ENCODE data around the gene ATAD2B.
"Not testable (repeated sequence)": the region's sequence is repeated elsewhere in the genome, so short reads cannot be mapped to it uniquely, and the experiment has no call there.

ATAD2B gene

DNA sequence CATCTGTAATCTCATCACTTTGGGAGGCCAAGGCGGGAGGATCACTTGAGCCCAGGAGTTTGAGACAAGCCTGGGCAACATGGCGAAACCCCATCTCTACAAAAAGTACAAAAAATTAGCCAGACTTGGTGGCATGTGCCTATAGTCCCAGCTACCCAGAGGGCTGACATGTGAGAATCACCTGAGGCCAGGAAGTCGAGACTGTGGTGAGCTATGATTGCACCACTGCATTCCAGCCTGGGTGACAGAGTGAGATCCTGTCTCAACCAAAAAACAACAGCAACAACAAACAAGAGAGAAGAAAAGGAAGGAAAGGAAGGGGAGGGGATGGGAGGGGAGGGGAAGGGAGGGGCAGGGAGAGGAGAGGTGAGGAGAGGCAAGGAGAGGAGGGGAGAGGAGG lies 203.9 kb downstream of the ATAD2B start:
- DNase-seq, result not testable (repeated sequence)

DNA sequence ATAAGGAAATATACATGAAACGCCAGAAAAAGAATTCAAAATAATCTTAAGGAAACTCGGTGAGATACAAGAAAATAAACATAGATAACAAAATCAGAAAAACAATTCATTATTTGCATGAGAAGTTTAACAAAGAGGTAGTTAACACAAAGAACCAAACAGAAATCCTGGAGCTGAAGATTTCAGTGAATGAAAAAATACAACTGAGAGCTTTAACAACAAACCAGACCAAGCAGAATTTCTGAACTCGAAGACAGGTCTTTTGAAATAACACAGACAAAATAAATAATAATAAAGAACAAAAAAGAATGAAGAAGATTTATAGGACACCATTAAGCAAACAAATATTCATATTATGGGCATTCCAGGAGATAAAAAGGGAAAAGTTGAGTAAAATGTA lies 204.7 kb downstream of the ATAD2B start:
- DNase-seq, result no peak

DNA sequence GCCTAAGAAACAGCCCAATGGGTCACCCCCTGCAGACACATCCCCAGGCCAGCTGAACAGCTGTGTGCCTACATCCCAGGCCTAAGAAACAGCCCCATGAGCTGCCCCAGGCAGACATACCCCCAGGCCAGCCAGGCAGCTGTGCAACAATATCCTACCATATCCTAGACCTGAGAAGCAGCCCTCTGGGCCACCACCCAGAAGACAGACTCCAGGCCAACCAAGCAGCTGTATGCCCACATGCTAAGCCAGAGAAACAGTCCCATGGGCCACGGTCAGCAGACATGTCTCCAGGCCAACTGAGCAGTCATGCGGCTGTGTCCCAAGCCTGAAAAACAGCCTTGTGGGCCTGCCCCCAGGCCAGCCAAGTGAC lies 205.5 kb downstream of the ATAD2B start:
- no peak for DNase-seq

DNA sequence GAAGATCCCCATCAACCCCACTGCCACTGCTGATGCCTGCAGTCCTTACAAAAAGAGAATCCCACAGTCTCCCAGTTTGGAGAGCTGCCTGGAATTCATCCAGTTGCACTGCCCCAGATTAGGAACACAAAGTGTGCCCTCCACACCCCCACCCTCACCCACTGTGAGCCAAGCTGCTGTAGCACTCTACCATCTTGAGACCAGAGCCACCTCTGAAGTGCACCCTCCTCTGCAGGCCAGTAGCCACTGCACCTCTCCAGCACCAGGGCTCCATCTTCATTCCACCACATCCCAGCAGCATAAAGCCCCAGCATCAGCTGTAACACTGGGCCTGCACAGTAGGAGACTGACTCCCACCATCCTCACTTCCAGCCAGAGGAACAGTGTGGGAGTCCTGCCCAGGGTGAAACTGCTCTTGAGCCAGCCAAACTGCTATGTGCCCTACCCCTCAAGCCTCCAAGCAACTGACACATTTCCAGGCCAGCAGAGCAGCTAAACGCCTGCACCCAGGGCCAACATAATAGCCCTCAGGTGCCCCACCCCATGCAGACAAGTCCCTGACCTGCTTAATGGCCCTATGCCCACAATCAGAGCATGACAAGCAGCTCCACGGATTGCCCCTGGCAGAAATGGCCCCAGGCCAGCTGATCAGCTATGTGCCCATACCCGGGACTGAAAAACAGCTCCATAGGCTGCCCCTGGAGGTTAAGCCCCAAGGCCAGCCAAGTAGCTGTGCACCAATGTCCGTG lies 206.0 kb downstream of the ATAD2B start:
- DNase-seq, result no peak

DNA sequence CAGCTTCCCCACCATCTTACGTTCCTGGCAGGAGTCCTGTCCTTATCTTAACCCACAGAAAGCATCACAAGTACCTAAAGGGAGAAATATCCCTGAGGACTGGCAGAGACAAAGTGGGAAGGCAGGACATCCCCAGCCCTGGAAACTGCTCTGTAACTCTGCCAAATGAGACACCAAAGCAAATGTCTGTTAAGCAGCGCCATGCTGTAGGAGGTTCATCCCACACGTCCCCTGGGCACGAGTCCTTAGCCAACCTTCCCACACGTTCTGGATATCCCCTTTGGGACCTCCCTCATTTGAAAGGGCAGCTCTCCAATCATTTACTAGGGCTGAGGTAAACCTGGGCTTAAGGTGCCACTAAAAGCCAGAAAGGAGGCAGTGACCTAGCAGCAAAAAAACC lies 207.2 kb downstream of the ATAD2B start:
- DNase-seq, result no peak

DNA sequence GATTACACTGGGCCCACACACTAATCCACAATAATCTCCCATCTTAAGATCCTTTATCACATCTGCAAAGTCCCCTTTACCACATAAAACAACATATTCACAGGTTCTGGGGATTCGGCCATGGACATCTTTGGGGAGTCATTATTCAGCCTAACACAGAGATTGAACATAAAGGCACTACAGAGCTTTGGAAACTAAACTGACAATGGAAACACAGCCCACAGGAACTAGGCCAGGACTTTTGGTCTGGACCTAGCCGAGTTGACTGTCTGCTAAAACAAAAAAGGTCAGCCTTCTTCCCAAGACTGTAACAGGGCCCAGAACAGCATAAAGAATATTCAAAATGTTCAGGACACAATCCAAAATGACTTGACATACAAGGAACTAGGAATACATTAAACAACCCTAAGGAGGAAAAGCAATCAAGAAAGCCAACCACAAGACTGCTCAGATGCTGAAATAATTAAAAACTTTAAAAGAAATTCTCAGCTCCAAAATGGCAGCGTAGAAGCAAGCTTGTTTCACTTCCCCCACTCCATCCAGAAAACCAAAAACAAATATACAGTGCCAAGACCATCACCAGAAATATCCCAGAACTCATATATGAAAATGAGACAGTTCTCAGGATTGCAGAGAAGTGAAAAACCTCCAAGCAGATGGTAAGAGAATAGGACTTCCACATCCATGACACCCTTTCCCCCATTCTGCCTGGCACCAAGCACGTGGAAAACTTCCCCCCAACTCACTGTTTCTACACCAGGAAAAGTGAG lies 207.8 kb downstream of the ATAD2B start:
- no peak for DNase-seq

DNA sequence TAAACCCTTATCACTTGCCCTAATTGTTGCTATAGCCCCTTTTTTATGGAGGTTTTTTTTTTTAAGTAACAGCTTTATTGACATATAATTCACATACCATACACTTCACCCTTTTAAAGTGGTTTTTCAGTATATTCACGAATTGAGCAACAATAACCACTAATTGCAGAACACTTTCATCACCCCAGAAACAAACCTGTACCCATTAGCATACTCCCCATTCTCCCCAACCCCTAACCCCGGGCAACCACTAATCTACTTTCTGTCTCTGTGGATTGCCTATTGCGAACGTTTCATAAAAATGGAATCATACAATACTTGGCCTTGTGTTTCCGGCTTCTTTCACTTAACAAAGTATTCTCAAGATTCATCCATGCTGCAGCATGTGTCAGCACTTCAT lies 213.6 kb downstream of the ATAD2B start:
- DNase-seq, result no peak

DNA sequence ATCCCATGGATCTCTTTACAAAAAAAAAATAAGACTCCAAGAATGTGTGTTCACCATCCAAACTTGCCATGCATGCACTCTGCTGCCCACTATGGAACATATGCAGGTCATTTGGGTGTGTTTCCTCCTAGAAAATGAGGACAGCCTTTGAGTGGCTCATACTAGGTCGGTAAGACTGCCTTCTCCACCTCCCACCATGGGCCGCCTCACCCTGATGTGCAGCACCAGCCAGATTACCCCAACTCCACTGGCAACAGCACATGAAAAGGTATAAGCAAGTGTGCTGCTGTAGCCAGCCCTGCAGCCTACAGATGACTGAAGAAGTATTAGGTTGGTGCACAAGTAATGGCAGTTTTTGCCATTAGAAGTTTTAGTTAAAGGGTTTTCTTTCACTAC lies 214.2 kb downstream of the ATAD2B start:
- DNase-seq, result no peak

DNA sequence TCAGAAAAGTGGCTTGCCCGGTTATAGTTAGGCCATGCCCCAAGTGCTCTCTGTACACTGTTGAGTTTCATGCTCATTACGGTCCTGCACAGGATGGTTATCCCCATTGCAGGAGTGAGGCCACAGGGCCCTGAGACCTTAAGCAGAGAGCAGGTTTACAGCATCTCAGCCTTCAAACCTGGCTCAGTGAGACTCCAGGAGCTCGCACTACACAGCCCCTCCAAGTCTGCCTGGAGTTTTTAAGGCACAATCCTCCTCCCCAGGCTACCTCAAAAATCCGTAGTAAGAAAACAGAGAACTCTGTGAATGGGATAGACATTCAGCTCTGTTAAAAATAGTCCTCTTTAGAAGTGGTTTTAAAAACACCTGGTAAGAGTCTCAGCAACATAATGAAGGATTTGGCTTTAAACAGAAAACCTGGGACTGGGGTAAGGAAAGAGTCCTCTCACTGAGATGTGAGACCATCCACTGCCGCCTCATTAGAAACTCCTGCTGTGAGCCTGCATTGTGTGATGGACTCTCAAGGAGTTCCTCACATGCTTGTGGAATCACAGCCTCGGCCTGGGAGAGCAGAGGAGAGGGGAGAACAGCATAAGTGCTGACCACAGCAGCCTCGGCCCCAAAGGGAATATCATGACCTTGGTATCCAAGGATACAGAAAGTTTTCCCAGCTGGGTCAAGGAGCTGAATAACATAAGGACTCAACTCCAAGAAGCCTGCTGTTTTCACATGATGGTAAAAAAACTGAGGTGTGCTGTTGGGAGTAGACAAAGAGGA lies 214.8 kb downstream of the ATAD2B start:
- no peak for DNase-seq

DNA sequence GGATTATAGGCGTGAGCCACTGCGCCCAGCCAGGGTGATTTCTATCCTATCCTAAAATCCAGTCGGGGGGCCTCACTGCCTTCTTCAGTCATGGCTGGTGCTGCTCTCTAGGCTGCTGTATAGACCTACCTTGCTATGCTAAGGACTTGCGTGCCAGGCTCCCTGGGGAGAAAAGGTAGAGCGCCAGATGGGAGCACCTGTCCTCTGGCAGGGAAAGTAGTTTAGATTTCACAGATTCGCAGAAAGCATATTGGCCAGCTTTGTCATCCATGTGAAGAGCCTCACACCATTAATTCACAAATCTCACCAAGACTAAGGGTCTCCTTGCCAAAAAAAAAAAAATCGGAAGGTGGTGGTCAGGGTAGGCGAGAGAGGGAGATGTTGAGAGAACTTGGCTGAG lies 217.6 kb downstream of the ATAD2B start:
- DNase-seq, result no peak

DNA sequence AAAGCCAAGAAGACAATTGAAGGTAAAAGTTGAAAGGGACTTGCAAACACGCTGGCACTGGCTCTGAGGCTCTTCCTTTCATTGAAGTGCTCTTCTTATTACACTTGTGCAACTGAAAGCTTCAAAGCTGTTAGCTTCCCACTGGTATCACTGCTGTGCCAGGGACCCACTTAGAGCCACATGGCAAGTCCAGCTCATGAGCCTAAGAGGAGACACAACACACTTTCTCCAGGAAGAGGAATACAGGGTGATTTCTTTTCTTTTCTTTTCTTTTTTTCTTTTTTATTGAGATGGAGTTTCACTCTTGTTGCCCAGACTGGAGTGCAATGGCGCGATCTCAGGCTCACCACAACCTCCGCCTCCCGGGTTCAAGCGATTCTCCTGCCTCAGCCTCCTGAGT lies 218.2 kb downstream of the ATAD2B start:
- no peak for DNase-seq

DNA sequence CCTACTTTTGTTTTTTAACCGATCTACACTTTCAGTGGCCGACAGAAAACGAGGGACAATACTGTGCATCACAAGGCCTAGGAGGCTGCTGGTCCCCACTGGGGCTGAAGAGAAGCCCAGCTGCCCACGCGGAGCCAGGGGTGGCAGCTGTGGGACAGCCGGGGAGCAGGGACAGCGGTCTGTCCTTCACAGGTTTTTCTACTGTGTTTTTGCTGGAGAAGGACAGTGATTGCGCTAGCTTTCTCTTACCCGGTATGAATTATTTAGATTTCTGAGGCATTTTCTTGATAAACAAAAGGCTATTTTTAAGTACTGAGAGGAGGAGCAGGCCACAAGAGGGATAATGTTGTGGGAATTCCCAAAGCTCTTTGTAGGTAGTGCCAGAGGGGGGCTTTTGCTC lies 219.8 kb downstream of the ATAD2B start:
- no peak for DNase-seq

DNA sequence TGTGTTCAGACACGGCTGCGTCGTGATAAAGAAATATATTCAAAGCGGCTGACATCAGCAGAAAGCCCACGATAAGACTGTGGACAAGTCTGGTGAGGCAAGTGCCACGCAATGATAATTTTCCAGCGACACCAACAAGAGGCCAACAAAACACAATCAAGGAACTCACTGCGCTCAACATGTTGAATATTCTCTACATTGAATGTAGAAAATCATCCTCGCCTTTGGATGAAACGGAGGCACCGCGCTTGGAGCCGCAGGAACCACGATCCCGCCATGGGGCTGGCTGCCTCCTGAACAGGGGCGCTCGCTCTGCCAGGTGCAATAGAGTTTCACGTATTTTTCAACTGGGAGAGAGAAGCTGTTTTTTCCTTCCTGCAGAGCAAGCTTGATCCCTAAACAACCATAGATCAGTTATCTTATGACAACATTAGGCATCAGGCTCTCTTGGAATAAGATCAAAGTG lies 220.3 kb downstream of the ATAD2B start:
- no peak for DNase-seq

DNA sequence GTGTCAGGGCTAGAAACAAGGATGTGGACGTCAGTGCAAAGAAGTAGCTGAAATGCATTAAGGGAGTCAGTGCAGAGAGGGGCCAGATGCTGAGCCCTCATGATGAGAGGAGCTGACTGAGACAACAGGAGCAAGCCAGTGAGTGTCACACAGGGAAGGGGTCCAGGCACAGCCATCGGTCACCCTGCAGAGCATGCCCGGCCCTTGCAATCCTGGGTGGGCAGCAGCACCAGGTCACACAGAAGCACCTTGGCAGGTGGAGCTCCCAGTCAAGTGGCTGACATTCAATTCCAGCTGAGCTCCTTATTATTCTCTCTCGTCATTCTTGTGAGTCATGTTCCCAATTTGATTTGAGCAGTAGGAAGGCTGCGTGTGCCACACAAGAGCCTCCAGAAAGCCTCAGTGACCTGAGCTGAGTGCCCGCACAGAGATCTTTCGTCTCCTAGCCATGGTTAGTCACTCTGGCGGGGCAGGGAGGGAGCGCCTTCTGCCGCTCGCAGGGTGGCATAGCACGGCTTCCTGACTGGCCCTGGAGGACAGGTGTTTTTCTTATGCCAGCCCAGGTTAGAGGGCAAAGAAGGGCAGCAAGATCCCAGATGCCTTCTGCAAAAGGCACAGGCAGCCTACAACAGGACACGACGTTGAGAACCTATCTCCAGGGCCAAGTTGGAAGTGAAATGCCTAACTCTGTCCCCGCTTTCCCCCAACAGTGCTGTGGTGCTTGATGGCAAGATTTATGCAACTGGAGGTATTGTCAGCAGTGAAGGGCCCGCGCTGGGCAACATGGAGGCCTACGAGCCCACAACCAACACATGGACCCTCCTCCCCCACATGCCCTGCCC lies 220.9 kb downstream of the ATAD2B start:
- DNase-seq, result no peak

DNA sequence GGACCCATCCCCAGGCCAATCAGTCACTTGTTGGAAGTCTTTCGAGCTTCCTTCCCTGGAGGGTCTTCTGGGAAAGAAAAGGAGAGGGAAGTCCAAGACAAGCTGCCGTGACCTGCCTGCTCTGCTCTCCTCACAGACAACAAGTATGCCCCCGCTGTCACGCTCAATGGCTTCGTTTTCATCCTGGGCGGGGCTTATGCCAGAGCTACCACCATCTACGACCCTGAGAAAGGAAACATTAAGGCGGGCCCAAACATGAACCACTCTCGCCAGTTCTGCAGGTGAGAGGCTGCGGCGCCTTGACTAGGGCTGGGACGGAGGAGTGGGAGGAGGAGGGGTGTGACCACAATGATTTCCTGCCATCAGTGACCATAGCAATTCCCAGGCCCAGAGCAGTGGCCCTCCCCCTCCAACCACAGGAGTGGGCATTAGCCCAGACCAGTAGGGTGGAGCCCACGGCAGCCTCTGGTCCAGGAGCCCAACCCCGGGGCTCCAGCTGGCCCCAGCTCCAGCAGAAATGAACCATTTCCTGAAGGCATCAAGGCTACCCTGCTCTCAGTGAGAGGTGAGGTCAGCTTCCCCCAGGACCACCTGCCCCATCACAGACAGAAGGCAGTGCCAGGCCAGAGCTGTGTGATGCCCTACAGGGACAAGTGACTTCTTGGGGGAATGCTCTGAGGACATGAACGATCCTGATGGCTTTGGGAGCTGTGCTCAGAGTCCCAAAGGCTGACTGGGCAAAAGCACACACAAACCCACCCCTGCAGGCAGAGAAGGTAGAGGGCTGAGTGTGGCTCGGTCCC lies 223.1 kb downstream of the ATAD2B start:
- no peak for DNase-seq

DNA sequence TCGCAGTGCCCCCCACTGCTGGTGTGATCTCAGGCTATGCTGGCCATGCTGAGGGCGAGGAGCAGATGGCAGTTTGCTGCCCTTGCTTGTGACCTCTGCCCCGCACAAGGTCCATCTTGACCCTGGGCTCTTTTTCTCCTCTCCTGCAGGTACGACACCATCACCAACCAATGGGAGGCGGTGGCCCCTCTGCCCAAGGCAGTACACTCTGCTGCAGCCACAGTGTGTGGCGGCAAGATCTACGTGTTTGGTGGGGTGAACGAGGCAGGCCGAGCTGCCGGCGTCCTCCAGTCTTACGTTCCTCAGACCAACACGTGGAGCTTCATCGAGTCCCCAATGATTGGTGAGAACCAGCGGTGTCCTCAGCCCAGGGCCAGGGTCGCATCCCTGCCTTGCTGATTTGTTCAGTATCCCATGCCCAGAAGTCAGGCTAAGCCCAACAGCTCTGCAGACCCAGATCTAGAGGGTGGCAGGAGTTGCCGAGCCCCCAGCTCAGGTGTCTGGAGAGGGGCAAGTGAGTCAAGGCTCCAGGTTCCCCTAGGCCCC lies 223.8 kb downstream of the ATAD2B start:
- no peak for DNase-seq

DNA sequence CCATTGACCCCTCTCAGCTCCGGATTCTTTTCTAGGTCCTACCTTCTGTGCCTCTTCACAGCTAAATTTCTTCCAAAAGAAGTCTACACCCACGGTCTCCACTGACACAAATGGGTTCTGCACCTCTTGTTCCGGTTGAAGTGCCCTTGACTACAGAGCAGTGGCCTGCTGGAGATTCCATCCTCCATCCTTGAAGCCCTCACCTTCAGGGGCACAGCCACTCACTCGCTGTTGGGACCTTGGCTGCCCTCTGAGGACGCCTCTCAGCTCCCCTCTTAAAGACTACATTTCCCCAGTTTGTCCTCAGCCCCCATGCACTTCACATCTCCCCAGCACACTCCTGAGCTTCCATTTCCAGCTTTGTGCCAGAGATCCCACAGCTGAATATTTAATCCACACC lies 226.3 kb downstream of the ATAD2B start:
- no peak for DNase-seq

DNA sequence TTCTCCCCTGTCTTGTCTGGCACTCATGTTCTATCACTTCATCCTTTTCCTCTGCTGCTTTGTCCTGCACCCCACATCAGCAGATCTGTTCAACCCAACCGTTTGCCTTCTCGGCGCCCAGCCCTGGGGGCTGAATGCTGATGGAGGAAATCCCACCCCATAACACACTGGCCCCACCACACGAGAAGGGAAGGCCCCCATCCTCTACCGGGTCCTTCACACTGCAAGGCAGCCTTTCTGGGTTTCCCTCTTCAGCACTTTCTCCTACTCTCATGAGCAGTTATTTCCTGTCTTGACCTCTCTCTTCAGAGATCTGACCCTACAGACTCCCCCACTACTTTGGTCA lies 227.4 kb downstream of the ATAD2B start:
- no peak for DNase-seq

DNA sequence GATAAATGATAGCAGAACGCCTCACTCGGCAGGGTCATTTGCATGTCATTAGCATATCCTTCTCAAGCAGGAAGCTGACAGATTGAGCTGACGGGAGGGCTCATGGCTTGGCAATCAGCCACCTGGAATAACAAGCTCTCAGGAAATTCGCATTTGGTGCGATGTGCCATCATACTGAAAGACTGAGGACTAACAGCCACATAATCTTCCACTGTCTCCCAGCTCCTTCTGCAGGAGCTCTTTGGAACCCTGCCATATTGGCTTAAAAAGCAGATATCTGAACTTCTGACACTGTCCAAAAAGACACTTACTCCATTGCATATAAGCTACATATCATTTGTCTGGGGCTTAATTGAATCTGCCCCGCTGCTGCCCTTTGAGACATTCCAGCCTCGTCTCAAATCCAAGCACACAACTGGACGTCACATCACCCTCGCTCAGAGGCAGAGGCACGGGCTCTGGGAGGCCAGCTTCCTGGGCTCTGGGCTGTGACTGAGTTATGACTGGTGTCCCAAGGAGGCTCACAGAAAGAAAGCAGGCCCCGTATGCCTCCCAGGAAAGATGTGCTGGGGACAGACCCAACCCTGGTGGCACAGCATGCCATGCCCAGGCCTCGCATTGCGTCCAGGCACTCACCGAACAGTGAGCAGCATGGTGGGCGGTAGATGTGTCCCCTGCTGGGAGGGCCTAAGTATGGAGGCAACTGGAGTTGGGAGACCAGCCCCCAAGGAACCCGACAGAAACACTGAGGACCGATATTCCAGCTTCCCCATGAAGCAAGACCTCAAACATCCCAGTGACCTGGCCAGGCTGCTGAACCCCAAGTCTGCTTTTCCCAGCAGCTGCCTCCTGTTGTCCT lies 228.0 kb downstream of the ATAD2B start:
- no peak for DNase-seq

Measured in CD4-positive, alpha-beta T cell treated with Interferon gamma for 1 hour (primary cell).